HEK293T (cell line): ENCODE measurements around the gene LRRC36.

Source experiments
- BHLHE40 ChIP-seq: fragments of 450-650 bp; IDR thresholded peaks from 2 replicates; pipeline ENCODE4 v1.6.1; 2016; ENCODE audit warnings: mild to moderate bottlenecking, moderate library complexity, borderline replicate concordance
- ELF4 ChIP-seq: fragments of 450-650 bp; IDR thresholded peaks from 2 replicates; pipeline ENCODE4 v1.6.1; 2017; ENCODE audit warnings: antibody characterized with exemption
- FOXM1 ChIP-seq: fragments of 450-650 bp; IDR thresholded peaks from 2 replicates; pipeline ENCODE4 v1.6.1; 2017; ENCODE audit warnings: mild to moderate bottlenecking, borderline replicate concordance
- HDGF ChIP-seq: fragments of 450-650 bp; IDR thresholded peaks from 2 replicates; pipeline ENCODE4 v1.6.1; 2017; ENCODE audit warnings: antibody characterized with exemption, borderline replicate concordance
- NFRKB ChIP-seq: fragments of 450-650 bp; IDR thresholded peaks from 2 replicates; pipeline ENCODE4 v1.6.1; 2016; ENCODE audit warnings: mild to moderate bottlenecking, moderate library complexity
- SP1 ChIP-seq: fragments of 450-650 bp; IDR thresholded peaks from 2 replicates; pipeline ENCODE4 v1.6.1; 2017
- SUZ12 ChIP-seq: fragments of 450-650 bp; IDR thresholded peaks from 2 replicates; pipeline ENCODE4 v1.6.1; 2016; ENCODE audit warnings: mild to moderate bottlenecking
- TARDBP ChIP-seq: fragments of 450-650 bp; IDR thresholded peaks from 2 replicates; pipeline ENCODE4 v1.6.1; 2016
- ZNF384 ChIP-seq: fragments of 450-650 bp; IDR thresholded peaks from 2 replicates; pipeline ENCODE4 v1.6.1; 2016

DNA sequence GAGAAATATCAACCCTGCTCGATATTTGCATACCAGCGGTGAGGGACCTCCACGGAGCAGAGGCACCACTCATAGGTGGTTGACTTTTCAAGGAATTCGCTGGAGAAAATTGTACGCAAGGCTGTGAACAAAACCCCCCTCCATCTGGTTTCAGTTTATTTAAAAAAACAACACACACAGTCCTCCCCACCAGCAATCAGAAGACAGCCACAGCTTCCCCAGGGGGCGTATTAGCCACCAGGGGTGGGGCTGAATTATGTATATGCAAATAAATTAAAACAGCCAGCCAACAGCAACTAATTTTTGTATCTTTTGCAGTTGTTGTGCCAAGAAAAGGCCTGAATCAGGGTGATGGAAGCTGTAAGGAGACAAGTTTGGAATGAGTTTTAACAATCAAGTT lies 98.4 kb downstream of the LRRC36 start:
- TF ChIP-seq SP1 (no peak), SUZ12 (no peak), ELF4 (no peak), FOXM1 (no peak), ZNF384 (no peak), TARDBP (no peak), HDGF (no peak), BHLHE40 (no peak), NFRKB (no peak)
